GM21717 (cell line): ENCODE results near the gene GLOD5.
"Not testable (repeated sequence)": the region's sequence is repeated elsewhere in the genome, so short reads cannot be mapped to it uniquely, and the experiment has no call there.

Source experiments
- ATAC-seq: cut with Tn5 transposase; IDR thresholded peaks from one replicate; pipeline ENCODE4 v1.9.1; 2021; ENCODE audit warnings: mild to moderate bottlenecking, moderate library complexity; ENCODE audit not compliant: unreplicated experiment

GLOD5 gene

GRCh38 chrX:48792219-48792618 lies 30.7 kb downstream of the GLOD5 start:
- no peak for ATAC-seq

DNA sequence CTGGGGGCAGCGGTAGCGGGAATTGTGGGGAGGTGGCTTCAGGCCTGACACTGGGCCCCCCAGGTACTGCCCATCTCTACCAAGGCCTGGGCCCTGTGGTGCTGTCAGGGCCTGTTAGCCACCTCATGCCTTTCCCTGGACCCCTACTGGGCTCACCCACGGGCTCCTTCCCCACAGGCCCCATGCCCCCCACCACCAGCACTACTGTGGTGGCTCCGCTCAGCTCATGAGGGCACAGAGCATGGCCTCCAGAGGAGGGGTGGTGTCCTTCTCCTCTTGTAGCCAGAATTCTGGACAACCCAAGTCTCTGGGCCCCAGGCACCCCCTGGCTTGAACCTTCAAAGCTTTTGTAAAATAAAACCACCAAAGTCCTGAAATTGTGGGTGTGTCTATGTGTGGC lies 32.4 kb downstream of the GLOD5 start:
- no peak for ATAC-seq

DNA sequence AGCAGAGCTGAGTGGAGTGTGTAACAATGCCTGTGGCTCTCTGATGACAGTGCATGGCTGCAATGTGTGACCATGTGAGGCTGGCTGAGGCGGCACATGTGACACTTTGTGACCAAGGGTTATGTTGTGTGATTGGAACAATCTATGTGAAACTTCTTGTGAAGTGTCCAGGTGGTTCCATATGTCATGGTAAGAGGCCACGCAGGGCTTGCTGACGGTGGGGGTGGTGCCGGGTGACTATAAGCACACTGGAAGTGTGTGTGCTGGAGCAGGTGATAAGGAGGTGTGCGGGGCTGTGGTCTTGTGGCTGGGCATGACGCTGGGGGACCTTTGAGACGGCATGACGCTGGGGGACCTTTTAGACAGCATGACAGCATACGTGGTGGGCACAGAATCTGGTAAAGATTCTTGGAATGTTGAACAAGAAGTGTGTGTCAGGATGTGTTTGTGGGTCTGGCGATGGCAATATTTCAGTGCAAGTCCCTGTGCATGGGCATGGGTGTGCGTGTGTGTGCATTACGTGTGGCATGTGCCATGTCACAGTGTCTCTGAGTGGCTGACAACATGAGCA lies 32.9 kb downstream of the GLOD5 start:
- no peak for ATAC-seq

- no peak for ATAC-seq
These were observed 33.5 kb downstream of the GLOD5 start for GRCh38 chrX:48794911-48795515.

DNA sequence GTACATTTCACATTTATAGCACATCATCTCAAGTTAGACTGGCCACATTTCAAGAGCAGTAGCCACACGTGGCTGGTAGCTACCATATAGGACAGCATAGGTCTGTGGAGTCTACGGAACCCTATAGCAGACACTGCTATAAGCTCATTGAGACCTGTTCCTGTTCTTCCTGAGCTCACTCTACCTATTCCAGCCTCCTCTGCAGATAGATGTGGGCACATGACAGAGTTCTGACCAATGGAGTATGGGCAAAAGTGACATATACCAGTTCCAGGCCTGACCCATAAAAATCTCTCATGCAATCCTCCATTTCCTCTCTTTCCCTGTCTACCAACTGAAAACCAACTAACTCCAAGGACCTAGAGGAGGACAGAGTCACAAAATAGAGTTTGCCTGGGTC lies 36.8 kb downstream of the GLOD5 start:
- no peak for ATAC-seq

DNA sequence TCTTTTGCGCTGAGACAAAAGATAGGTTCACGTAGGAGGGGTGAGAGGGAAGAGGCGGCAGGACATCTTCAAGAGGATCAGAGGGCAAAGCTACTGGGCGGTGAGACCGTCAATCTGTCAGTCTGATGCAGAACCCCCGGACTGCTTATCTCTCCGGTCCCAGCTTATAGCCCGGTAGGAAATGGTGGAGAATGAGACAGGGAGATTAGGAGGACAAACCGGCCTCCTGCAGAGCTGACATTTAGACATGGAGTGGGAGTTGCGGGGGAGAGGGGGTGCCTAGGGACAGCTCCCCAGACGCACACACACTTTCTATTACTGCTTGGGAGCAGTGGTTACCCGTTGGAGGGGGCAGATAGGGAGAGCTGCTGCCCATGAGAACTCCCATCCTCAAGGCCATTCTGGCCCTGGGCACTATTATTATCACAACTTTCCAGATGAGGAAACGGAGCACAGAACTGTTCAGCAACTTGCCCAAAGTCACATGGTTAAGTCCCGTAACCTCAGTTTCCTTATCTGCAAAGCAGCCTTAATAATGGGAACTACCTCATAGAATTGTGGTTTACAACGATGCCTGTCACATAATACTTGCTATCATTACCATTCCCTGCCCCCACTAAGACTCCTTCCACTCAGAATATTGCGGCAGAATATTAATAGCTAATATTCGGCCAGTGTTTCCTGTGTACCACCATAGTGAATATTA lies 39.2 kb downstream of the GLOD5 start:
- ATAC-seq = no peak

DNA sequence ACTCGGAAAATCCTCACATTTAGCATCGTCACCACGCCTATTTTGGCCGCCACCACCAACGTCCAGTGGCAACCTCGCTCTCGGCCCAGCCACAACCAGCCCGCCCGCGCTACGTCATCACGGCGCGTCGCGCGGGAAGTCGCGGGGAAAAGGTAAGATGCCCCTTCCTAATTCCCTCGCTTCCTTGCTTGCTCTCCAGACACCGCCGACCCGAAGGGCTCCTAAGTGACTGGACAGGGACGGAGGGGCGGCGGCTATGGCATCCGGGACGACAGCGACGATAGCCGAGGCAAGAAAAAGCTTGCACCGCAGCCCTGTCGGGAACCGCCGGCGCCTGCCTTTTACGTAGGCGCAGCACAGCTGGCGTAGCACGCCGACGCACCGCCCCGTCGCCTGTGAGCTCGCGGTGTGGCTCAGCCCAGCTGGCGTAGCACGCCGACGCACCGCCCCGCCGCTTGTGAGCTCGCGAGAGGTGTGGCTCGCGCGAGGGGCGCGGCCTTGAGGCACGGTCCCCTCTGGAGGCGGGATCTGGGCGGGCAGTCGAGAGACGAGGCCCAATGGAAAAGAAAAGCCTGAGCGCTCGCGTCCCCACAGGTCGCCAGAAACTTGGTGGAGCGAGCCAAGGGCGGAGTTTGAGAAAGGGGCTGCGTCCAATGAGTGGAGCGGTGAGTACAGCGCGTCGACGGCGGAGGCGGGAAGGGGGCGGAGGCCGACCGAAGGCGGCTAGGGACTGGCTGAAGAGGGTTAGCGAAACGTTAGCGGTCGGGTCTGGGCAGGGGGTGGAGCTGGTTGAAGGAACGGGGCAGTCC lies 39.9 kb downstream of the GLOD5 start, which contains the start of gene HDAC6:
TSS of gene HDAC6 (plus strand) at position 788 of the 809 bp plus-strand sequence. CDS start 626 bp downstream, outside the sequence.
- ATAC-seq = peak; percentile 86

GRCh38 chrX:48802089-48802904 lies 40.8 kb downstream of the GLOD5 start:
- peak; percentile 36 for ATAC-seq

- ATAC-seq = no peak
These were observed 41.3 kb downstream of the GLOD5 start for GRCh38 chrX:48802905-48803200.

GRCh38 chrX:48806081-48806480 lies 44.5 kb downstream of the GLOD5 start:
- ATAC-seq = no peak

GRCh38 chrX:48813644-48814043 lies 52.1 kb downstream of the GLOD5 start:
- ATAC-seq = no peak

- ATAC-seq = no peak
These were observed 53.2 kb downstream of the GLOD5 start for GRCh38 chrX:48814722-48815121.

DNA sequence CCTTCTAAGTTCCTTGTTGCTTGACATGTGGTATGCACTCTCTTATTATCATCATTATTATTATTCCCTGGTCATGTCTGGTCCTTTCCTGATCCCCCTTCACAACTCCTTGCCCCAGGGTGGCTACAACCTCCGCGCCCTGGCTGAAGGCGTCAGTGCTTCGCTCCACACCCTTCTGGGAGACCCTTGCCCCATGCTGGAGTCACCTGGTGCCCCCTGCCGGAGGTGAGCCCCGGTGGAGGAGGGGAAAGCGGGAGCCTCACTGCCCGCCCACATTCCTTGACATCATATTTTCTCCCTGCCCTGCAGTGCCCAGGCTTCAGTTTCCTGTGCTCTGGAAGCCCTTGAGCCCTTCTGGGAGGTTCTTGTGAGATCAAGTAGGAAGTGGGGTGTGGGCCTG lies 53.7 kb downstream of the GLOD5 start:
- no peak for ATAC-seq

GRCh38 chrX:48816014-48816810 lies 54.7 kb downstream of the GLOD5 start:
- no peak for ATAC-seq

- no peak for ATAC-seq
These were observed 56.6 kb downstream of the GLOD5 start for GRCh38 chrX:48818098-48818497.

GRCh38 chrX:48818866-48819265 lies 57.3 kb downstream of the GLOD5 start:
- ATAC-seq = no peak

- not testable (repeated sequence) for ATAC-seq
These were observed 57.8 kb downstream of the GLOD5 start for GRCh38 chrX:48819394-48819793.

- no peak for ATAC-seq
These were observed 61.5 kb downstream of the GLOD5 start for GRCh38 chrX:48823053-48823452.
